IMR-90 (cell line): ENCODE data around the gene PRKAG2. TPM values are rescaled to one million over a fixed set of nuclear protein-coding genes. Genes with fewer than 3 reads are reported as not detected.

Experiments
- ATAC-seq: fragments of 200-7000 bp; cut with Tn5 transposase; 2 replicates; pipeline ENCODE4 v1.9.1; 2020; ENCODE audit warnings: low read depth, mild to moderate bottlenecking, moderate library complexity
- BruUV-seq: library from RNA; stranded (reverse); fragments of 400-500 nt; replicated peaks from 2 replicates; lab custom pipeline; 2021; lab: Mats Ljungman, UMichigan
- CTCF ChIA-PET: fragments of 300-600 bp; formaldehyde crosslinking; extraction: SDS; loops from one replicate; lab custom pipeline; 2021; ENCODE audit warnings: antibody characterized with exemption; lab: Yijun Ruan, JAX
- POLR2A ChIA-PET: fragments of 300-600 bp; sonication (Branson Sonifier 250); formaldehyde crosslinking; loops from one replicate; lab custom pipeline; 2022; ENCODE audit warnings: antibody characterized with exemption; ENCODE audit not compliant: unreplicated experiment; lab: Charles Lee
- DNase-seq: peaks from one replicate; pipeline ENCODE4 v3.0.0; 2013
- H2AFZ ChIP-seq: replicated peaks from 2 replicates; pipeline ENCODE3; 2013; ENCODE audit warnings: low read length, mild to moderate bottlenecking; ENCODE audit not compliant: poor library complexity
- H2AK5ac ChIP-seq: 2 replicates; pipeline ENCODE4 v1.6.1; 2013; ENCODE audit warnings: low read depth, low read length, inconsistent platforms
- H2AK9ac ChIP-seq: replicated peaks from 2 replicates; pipeline ENCODE3; 2013; ENCODE audit warnings: mild to moderate bottlenecking, low read depth, low read length, moderate library complexity; ENCODE audit not compliant: poor library complexity
- H2BK120ac ChIP-seq: 2 replicates; pipeline ENCODE4 v1.6.1; 2013; ENCODE audit warnings: low read depth, low read length, inconsistent platforms
- H2BK15ac ChIP-seq: 3 replicates; pipeline ENCODE4 v1.6.1; 2013; ENCODE audit warnings: low read depth, low read length, inconsistent platforms
- H2BK20ac ChIP-seq: 2 replicates; pipeline ENCODE4 v1.6.1; 2013; ENCODE audit warnings: low read depth, mild to moderate bottlenecking, inconsistent platforms, low read length, moderate library complexity
- H2BK5ac ChIP-seq: 2 replicates; pipeline ENCODE4 v1.6.1; 2013; ENCODE audit warnings: mild to moderate bottlenecking, low read depth, low read length, inconsistent platforms; ENCODE audit not compliant: poor library complexity, severe bottlenecking
- H3K14ac ChIP-seq: replicated peaks from 2 replicates; pipeline ENCODE4 v1.6.1; 2013; ENCODE audit warnings: low read depth, low read length, inconsistent platforms
- H3K18ac ChIP-seq: 2 replicates; pipeline ENCODE4 v1.6.1; 2013; ENCODE audit warnings: low read depth, low read length, control low read depth
- H3K23ac ChIP-seq: 2 replicates; pipeline ENCODE4 v1.6.1; 2013; ENCODE audit warnings: low read depth, low read length, inconsistent platforms
- H3K27ac ChIP-seq: 2 replicates; pipeline ENCODE4 v1.5.1; 2013; ENCODE audit warnings: mild to moderate bottlenecking, control low read depth, low read length; ENCODE audit not compliant: insufficient read depth
- H3K27me3 ChIP-seq: 2 replicates; pipeline ENCODE4 v1.6.1; 2013; ENCODE audit warnings: low read length; ENCODE audit not compliant: control insufficient read depth, insufficient read depth
- H3K36me3 ChIP-seq: 2 replicates; pipeline ENCODE4 v1.6.1; 2013; ENCODE audit warnings: low read length, mixed read lengths; ENCODE audit not compliant: control insufficient read depth, insufficient read depth
- H3K4ac ChIP-seq: 2 replicates; pipeline ENCODE4 v1.6.1; 2013; ENCODE audit warnings: low read depth, low read length, inconsistent platforms
- H3K4me1 ChIP-seq: 2 replicates; pipeline ENCODE4 v1.6.1; 2013; ENCODE audit warnings: low read length, mixed read lengths; ENCODE audit not compliant: control insufficient read depth, insufficient read depth
- H3K4me2 ChIP-seq: 2 replicates; pipeline ENCODE4 v1.6.1; 2013; ENCODE audit warnings: low read depth, mild to moderate bottlenecking, control low read depth, low read length, moderate library complexity
- H3K4me3 ChIP-seq: 2 replicates; pipeline ENCODE4 v1.5.1; 2013; ENCODE audit warnings: low read depth, mild to moderate bottlenecking, control low read depth, low read length, moderate library complexity; ENCODE audit not compliant: insufficient read depth
- H3K56ac ChIP-seq: 2 replicates; pipeline ENCODE4 v1.6.1; 2013; ENCODE audit warnings: low read length, inconsistent platforms; ENCODE audit not compliant: insufficient read depth; ENCODE audit errors: extremely low read depth
- H3K79me1 ChIP-seq, 2 experiments: 2 replicates each; pipeline ENCODE4 v1.6.1; 2013; ENCODE audit warnings: low read length in 2 of 2, inconsistent platforms in 1 of 2, low read depth in 1 of 2
- H3K9ac ChIP-seq: 2 replicates; pipeline ENCODE4 v1.6.1; 2013; ENCODE audit warnings: low read depth, low read length, control low read depth
- H3K9me1 ChIP-seq: 2 replicates; pipeline ENCODE4 v1.6.1; 2013; ENCODE audit warnings: low read length, inconsistent platforms; ENCODE audit not compliant: insufficient read depth
- H3K9me3 ChIP-seq: 2 replicates; pipeline ENCODE4 v1.6.1; 2013; ENCODE audit warnings: low read length; ENCODE audit not compliant: control insufficient read depth, insufficient read depth
- H4K20me1 ChIP-seq: 2 replicates; pipeline ENCODE4 v1.6.1; 2013; ENCODE audit warnings: low read length, inconsistent platforms; ENCODE audit not compliant: insufficient read depth
- H4K5ac ChIP-seq: 2 replicates; pipeline ENCODE4 v1.6.1; 2013; ENCODE audit warnings: mild to moderate bottlenecking, low read depth, low read length, control low read depth
- H4K8ac ChIP-seq, 2 experiments: 2 replicates each; pipeline ENCODE4 v1.6.1; 2013; ENCODE audit warnings: low read depth in 2 of 2, low read length in 2 of 2, control low read depth in 1 of 2, inconsistent platforms in 1 of 2
- H4K91ac ChIP-seq: 2 replicates; pipeline ENCODE4 v1.6.1; 2013; ENCODE audit warnings: low read depth, low read length, inconsistent platforms; ENCODE audit not compliant: insufficient read depth
- BHLHE40 ChIP-seq: fragments of 150-350 bp; IDR thresholded peaks from 2 replicates; pipeline ENCODE4 v1.6.1; 2016; ENCODE audit warnings: mild to moderate bottlenecking, low read depth, low read length
- CHD1 ChIP-seq: IDR thresholded peaks from 2 replicates; pipeline ENCODE4 v1.6.1; 2012; ENCODE audit warnings: low read depth, low read length, improper control_type of control experiment
- CTCF ChIP-seq: conservative IDR thresholded peaks from 2 replicates; pipeline ENCODE4 v1.5.1; 2012; ENCODE audit warnings: mild to moderate bottlenecking, low read depth, low read length, improper control_type of control experiment
- ELK1 ChIP-seq: fragments of 150-350 bp; IDR thresholded peaks from 2 replicates; pipeline ENCODE4 v1.6.1; 2016; ENCODE audit warnings: low read depth, mild to moderate bottlenecking, low read length, moderate library complexity, borderline replicate concordance
- FOS ChIP-seq: fragments of 150-350 bp; IDR thresholded peaks from 2 replicates; pipeline ENCODE4 v1.6.1; 2016; ENCODE audit warnings: low read depth, low read length
- MXI1 ChIP-seq: IDR thresholded peaks from 2 replicates; pipeline ENCODE4 v1.6.1; 2012; ENCODE audit warnings: low read depth, mild to moderate bottlenecking, low read length, moderate library complexity, borderline replicate concordance
- RAD21 ChIP-seq: IDR thresholded peaks from 2 replicates; pipeline ENCODE4 v1.6.1; 2012; ENCODE audit warnings: low read length, improper control_type of control experiment
- RFX5 ChIP-seq: IDR thresholded peaks from 2 replicates; pipeline ENCODE4 v1.8.0; 2012; ENCODE audit warnings: low read depth, mild to moderate bottlenecking, low read length, moderate library complexity
- WGBS, 2 experiments: methylation state at CpG; one replicate each; pipeline versions ENCODE4 v1.1.5 to v1.1.7; 2013; ENCODE audit warnings: missing lambda C conversion rate in 2 of 2; ENCODE audit not compliant: insufficient read length in 1 of 2; ENCODE audit errors: extremely low coverage in 2 of 2; 5-methylcytosine and 5-hydroxymethylcytosine counted together
- dilution Hi-C: fragments of 300-500 bp; cut with HindIII; formaldehyde crosslinking; loops from one replicate; pipeline ENCODE4 v1.14.3; 2018; ENCODE audit warnings: low sequenced_read_pairs; ENCODE audit not compliant: unreplicated experiment
- in situ Hi-C: fragments of 300-500 bp; cut with MboI; formaldehyde crosslinking; loops from 3 replicates; pipeline ENCODE4 v1.14.3; 2019; ENCODE audit warnings: low sequenced_read_pairs, inconsistent platforms, mixed read lengths
- intact Hi-C: fragments of 100-400 bp; cut with micrococcal nuclease; formaldehyde crosslinking; loops from 2 replicates; pipeline ENCODE4 v1.10.0; 2022
- polyA plus RNA-seq, 3 experiments: library from polyadenylated mRNA; depleted of rRNA; stranded (reverse); fragments of >200 nt; gene quantifications; 2 replicates each; pipeline ENCODE4 v1.2.3, GENCODE V29; 2012; ENCODE audit warnings: low replicate concordance in 1 of 3
- total RNA-seq: library from RNA; depleted of rRNA; stranded (reverse); fragments of >200 nt; gene quantifications from 2 replicates; pipeline ENCODE4 v1.2.3, GENCODE V29; 2012

Gene PRKAG2
- total and polyA plus RNA-seq, 2 of the 4 experiments (the other 2 are of a cell fraction): 15.4 to 21.6 TPM

DNA sequence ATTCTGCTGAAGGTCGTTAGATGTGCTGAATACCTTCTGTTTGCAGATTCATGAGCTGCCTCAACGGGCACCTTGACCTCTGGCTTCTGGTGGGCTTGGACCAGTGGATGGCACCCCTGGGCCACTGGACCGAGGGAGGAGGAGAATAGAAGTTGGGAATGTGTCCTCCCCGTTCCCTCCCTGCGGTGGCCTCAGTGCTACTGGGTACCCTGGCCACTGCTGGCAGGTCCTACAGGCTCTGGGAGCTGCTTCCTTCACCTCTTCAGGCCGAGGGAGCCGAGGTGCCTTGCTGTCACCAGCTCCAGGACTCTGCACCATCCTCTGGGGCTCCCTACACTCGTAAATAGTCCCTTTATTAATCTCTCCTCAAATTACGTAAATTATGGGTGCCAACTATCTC lies 47.1 kb upstream of the PRKAG2 start:
- H3K27me3 ChIP-seq: peaks cover 14% of the 10 kb centered on the region
- ChIA-PET POLR2A (no interaction called here), CTCF (interaction anchor here (0.7 kb wide), 1 partner anchor 18 kb away, joined by 3 read pairs; no protein-coding TSS in a partner anchor)
- no peaks in the 10 kb centered on the region for H3K9me3 ChIP-seq
- intact Hi-C loops: no loop called here
- H3K79me1 ChIP-seq: no peaks in the 10 kb centered on the region
- no peak overlapping the region for H3K18ac ChIP-seq
- in situ Hi-C loops: no loop called here
- H2BK120ac ChIP-seq: no peak overlapping the region
- no peak overlapping the region for H3K4me3 ChIP-seq
- H4K20me1 ChIP-seq: no peaks in the 10 kb centered on the region
- WGBS, 2 experiments: 40% methylated on average over 1 of the region's 9 CpGs; no CpG with 5 or more reads in 1 of the 2 experiments
- no peak overlapping the region for H3K27ac ChIP-seq
- H3K4me2 ChIP-seq: no peak overlapping the region
- H3K9ac ChIP-seq: no peak overlapping the region
- ATAC-seq (no peak), DNase-seq (no peak)
- dilution Hi-C loops: no loop called here
- no peak overlapping the region for H4K5ac ChIP-seq
- no peak overlapping the region for H4K8ac ChIP-seq
- no peak overlapping the region for H2BK20ac ChIP-seq
- no peak overlapping the region for H2BK5ac ChIP-seq
- H2AFZ ChIP-seq: no peak overlapping the region
- no peaks in the 10 kb centered on the region for H3K36me3 ChIP-seq
- H4K91ac ChIP-seq: no peak overlapping the region
- no peaks in the 10 kb centered on the region for H3K9me1 ChIP-seq
- H2BK15ac ChIP-seq: no peak overlapping the region
- no peak overlapping the region for H3K14ac ChIP-seq
- no peak overlapping the region for H2AK5ac ChIP-seq
- H3K4ac ChIP-seq: no peak overlapping the region
- H2AK9ac ChIP-seq: no peak overlapping the region
- no peak for TF ChIP-seq MXI1
- TF ChIP-seq ELK1: no peak
- no peak for TF ChIP-seq RFX5
- TF ChIP-seq RAD21: no peak
- TF ChIP-seq BHLHE40: no peak
- no peak for TF ChIP-seq FOS
- TF ChIP-seq CHD1: no peak
- no peak for TF ChIP-seq CTCF
- BruUV-seq: no TSS peak
- no peaks in the 10 kb centered on the region for H3K4me1 ChIP-seq
- no peak overlapping the region for H3K56ac ChIP-seq
- no peak overlapping the region for H3K23ac ChIP-seq
